Heart right ventricle (tissue), 16 donors: Measurements from ENCODE around the gene FUT8. TPM values are rescaled to one million over a fixed set of nuclear protein-coding genes. Genes with fewer than 3 reads are reported as not detected.

Experiments used
- ATAC-seq, 8 donors: fragments of 200-7000 bp; cut with Tn5 transposase; one replicate each; pipeline ENCODE4 v1.9.1; 2020; ENCODE audit warnings: mild to moderate bottlenecking in 8 of 8, moderate library complexity in 8 of 8, moderate number of reproducible peaks in 1 of 8
- DNase-seq, 2 donors: peaks; one replicate each; pipeline ENCODE4 v3.0.0-alpha.2; 2020
- H3K27ac ChIP-seq, 10 donors: fragments of 200-600 bp; sonication (generic) in 2 of 10; one replicate each; pipeline versions ENCODE4 v1.5.0 to v1.8.0; 2020 to 2022; ENCODE audit warnings: mild to moderate bottlenecking in 3 of 10
- H3K27me3 ChIP-seq, 7 donors: fragments of 200-600 bp; one replicate each; pipeline ENCODE4 v1.8.0; 2021 to 2022; ENCODE audit warnings: mild to moderate bottlenecking in 2 of 7
- H3K36me3 ChIP-seq, 9 donors: fragments of 200-600 bp; sonication (generic) in 1 of 9; one replicate each; pipeline versions ENCODE4 v1.5.0 to v1.8.0; 2020 to 2022; ENCODE audit warnings: mild to moderate bottlenecking in 2 of 9
- H3K4me1 ChIP-seq, 9 donors: fragments of 200-600 bp; sonication (generic) in 1 of 9; one replicate each; pipeline versions ENCODE4 v1.5.0 to v1.8.0; 2020 to 2022; ENCODE audit warnings: mild to moderate bottlenecking in 4 of 9
- H3K4me3 ChIP-seq, 10 donors: fragments of 200-600 bp; sonication (generic) in 2 of 10; one replicate each; pipeline versions ENCODE4 v1.5.0 to v1.8.0; 2020 to 2022; ENCODE audit warnings: mild to moderate bottlenecking in 7 of 10, moderate library complexity in 2 of 10
- H3K9me3 ChIP-seq, 11 donors: fragments of 200-600 bp in 10 of 11; sonication (generic) in 2 of 11; one replicate each; pipeline versions ENCODE4 v1.5.0 to v1.8.0; 2013 to 2022; ENCODE audit warnings: mild to moderate bottlenecking in 2 of 11, control low read depth in 1 of 11, moderate library complexity in 1 of 11
- CTCF ChIP-seq, 9 donors: fragments of 200-600 bp; sonication (generic) in 2 of 9; IDR thresholded peaks; one replicate each; pipeline versions ENCODE4 v1.5.0 to v1.8.0; 2021 to 2022; ENCODE audit warnings: antibody characterized with exemption in 9 of 9, mild to moderate bottlenecking in 5 of 9, moderate library complexity in 1 of 9
- WGBS, 2 donors: extraction: QIAGEN DNeasy Blood & Tissue Kit; methylation state at CpG; one replicate each; pipeline ENCODE4 v1.1.7; 2013; ENCODE audit warnings: inconsistent platforms in 1 of 2; 5-methylcytosine and 5-hydroxymethylcytosine counted together
- intact Hi-C, 10 donors: fragments of 100-400 bp; cut with DNase I; formaldehyde crosslinking; loops; one replicate each; pipeline versions ENCODE4 v1.11.1 to v1.14.2; 2022
- polyA plus RNA-seq, 2 donors: library from polyadenylated mRNA; stranded (reverse); fragments of 200-250 nt; gene quantifications; one replicate each; pipeline ENCODE4 v1.2.3, GENCODE V29; 2013
- total RNA-seq, 10 donors: library from RNA; stranded (reverse); fragmentation: NEBNext Ultra II Directional in 3 of 10; extraction: Animal tissue kit (Norgen Biotek cat#: 25700) in 3 of 10; gene quantifications; one replicate each; pipeline versions ENCODE4 v1.2.1 to v1.2.4, GENCODE V29; 2021 to 2023
- donor health status: Arrhythmogenic right ventricular cardiomyopathy.
- donor health status: ischemic (EF 13 %, LVEDD 7.1; RV severe dilation, severe dysfunction).
- donor health status: healthy with polysubstance abuse.
- donor health status: DM: no; HTN: yes; CAD: no.
- donor health status: DM: no; HTN: no; CAD: no.
- donor health status: ischemic (EF 25% LVEDD 6.9; RV normal size, moderate dysfunction).
- donor health status: ischemic (EF 25% LVEDD 5.7; RV mildly dilated, moderate dysfunction).
- donor health status: healthy.
- donor health status: DM: yes; HTN: yes; CAD: no.
- donor health status: Ischemic cardiomyopathy.
- donor health status: ischemic (EF 35%, LVEDD 5.7; RV mildly dilated, moderate dysfunction).
- donor health status: nonischemic (EF 11% LVEDD 7.7; RV severe dilation, severe dysfunction).
- donor health status: DM: yes; HTN: yes; CAD: no.
- donor health status: PGD.
- donor health status: ischemic (EF 29% LVEDD 5.4; RV normal size, mild dysfunction).
- donor health status: nonischemic (EF 23%, LVEDD 6.1; RV moderate dilation, normal function).

FUT8 gene
- total and polyA plus RNA-seq, 12 donors = 2.9 to 16.1 (median 9.9) TPM

- Histone ChIP-seq H3K27ac (no peak overlapping the region), H3K27me3 (no peaks in the 10 kb centered on the region), H3K9me3 (peaks cover 0 to 9% (median 0%) of the 10 kb centered on the region in 11 donors), H3K4me1 (no peaks in the 10 kb centered on the region), H3K36me3 (no peaks in the 10 kb centered on the region), H3K4me3 (no peak overlapping the region)
- ATAC-seq (no peak), DNase-seq (no peak)
- TF ChIP-seq CTCF (IDR thresholded peaks at IDR 0.05) = no peak
- 93% methylated on average over 6 of the region's 6 CpGs for WGBS, 2 donors
- intact Hi-C loops = no loop called here
These were observed 138.5 kb downstream of the FUT8 start for GRCh38 chr14:65550779-65551643.

GRCh38 chr14:65552724-65553123 is 140.2 kb downstream of the FUT8 start:
- WGBS, 2 donors = 94 to 96% methylated on average over 4 of the region's 4 CpGs
- intact Hi-C loops = no loop called here
- TF ChIP-seq CTCF (IDR thresholded peaks at IDR 0.05) = no peak

GRCh38 chr14:65554837-65555236 is 142.3 kb downstream of the FUT8 start:
- ATAC-seq (no peak), DNase-seq (no peak)
- Histone ChIP-seq H3K27ac (no peak overlapping the region), H3K4me3 (no peak overlapping the region), H3K9me3 (peaks cover 0 to 9% (median 0%) of the 10 kb centered on the region in 11 donors), H3K4me1 (peaks cover 0 to 8% (median 0%) of the 10 kb centered on the region in 9 donors), H3K36me3 (no peaks in the 10 kb centered on the region), H3K27me3 (no peaks in the 10 kb centered on the region)
- intact Hi-C loops = no loop called here
- no peak for TF ChIP-seq CTCF (IDR thresholded peaks at IDR 0.05)

More at GRCh38 chr14:65552724-65553123, 140.2 kb downstream of the FUT8 start:
- no peak overlapping the region for H3K27ac ChIP-seq
- H3K4me1 ChIP-seq = no peaks in the 10 kb centered on the region
- no peaks in the 10 kb centered on the region for H3K36me3 ChIP-seq
- ATAC-seq (no peak), DNase-seq (no peak)
- H3K27me3 ChIP-seq = no peaks in the 10 kb centered on the region
- H3K9me3 ChIP-seq = peaks cover 0 to 9% (median 0%) of the 10 kb centered on the region in 11 donors
- H3K4me3 ChIP-seq = no peak overlapping the region

- peaks cover 0 to 9% (median 0%) of the 10 kb centered on the region in 11 donors for H3K9me3 ChIP-seq
- DNase-seq (no peak), ATAC-seq (no peak)
- H3K4me1 ChIP-seq = peaks cover 0 to 8% (median 0%) of the 10 kb centered on the region in 9 donors
- H3K4me3 ChIP-seq = no peak overlapping the region
- H3K27ac ChIP-seq = no peak overlapping the region
- H3K27me3 ChIP-seq = no peaks in the 10 kb centered on the region
- TF ChIP-seq CTCF (IDR thresholded peaks at IDR 0.05) = no peak
- intact Hi-C loops = no loop called here
- no peaks in the 10 kb centered on the region for H3K36me3 ChIP-seq
These were observed 142.8 kb downstream of the FUT8 start for GRCh38 chr14:65555358-65555757.
